GM19099 (cell line): ENCODE data around the gene CHST2.

Source experiments
- POLR2A ChIP-seq: IDR thresholded peaks from 3 replicates; pipeline ENCODE4 v1.6.1; 2011; ENCODE audit warnings: low read depth; ENCODE audit not compliant: insufficient read length; ENCODE audit errors: extremely low read depth

The CHST2 gene

DNA sequence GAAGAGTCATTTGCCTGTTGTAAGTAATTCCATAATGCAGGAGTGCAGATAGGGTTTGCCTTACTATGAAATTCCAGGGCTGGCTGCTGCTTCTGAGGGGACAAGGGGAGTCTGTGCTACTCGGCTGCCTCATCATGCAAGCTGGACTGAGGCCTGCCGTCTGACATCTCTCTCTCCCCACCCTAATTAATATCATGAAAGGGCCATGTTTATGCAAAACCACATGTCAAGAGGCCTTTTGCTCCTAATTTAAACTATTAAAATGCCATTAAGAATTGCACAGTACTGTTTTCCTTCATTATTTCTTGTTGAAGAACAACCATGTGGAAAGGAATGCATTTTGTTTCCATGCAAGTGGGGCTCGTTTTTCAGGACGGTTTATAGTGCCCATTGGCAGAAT lies 26.3 kb downstream of the CHST2 start:
- no peak for TF ChIP-seq POLR2A

DNA sequence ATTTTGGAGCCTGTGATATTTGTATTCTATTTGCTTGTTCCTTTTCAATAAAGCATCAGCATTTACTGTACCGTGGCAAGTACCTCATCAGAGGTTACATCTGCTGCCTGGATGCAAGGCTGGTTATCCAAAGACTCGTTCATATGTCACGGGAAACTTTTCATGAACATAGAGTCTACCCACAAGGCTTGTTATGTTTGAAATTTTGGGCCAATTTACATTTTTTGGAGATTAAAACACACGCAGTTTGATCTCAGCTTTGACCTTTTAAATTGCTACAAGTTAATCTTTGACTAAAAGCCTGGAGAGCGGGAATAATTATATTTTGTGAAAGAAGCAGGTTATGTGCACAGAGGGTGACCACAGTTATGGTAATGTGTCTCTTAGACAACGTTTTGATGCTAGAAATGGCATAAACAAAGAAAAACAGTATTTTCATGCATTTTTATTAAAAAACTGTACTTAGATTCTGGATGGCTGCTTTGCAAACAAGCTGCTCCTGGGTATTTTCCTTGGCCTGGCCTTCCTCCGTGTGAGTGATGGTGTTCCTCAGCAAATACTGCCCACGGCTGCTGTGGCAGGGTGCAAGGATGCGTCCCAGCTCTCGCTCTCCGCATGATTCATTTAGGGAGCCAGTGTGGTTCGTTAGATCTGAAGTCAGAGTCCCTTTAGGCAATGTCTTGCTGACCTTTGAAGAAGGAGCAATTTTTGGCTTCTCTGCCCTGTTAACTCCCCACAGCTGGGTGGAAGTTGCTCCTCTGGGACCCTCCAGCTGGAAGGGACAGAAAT lies 27.1 kb downstream of the CHST2 start:
- no peak for TF ChIP-seq POLR2A

DNA sequence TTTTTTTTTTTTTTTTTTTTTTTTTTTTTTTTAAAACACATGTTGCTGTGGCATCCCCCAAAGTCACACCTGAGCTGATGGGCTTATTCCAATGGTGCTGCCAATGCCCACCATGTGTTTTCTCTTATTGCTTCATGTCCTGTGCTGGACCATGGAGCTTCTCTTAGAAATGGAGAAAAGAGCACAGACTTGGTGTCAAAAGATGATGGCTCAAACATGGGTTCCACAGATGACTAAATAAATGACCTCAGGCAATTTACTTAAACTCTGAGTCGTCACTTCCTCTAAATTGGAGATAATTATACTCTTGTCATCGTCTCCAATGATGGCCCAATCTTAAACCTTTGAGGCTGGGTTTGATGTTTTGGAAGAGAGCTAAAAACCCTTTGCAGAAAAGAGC lies 28.1 kb downstream of the CHST2 start:
- no peak for TF ChIP-seq POLR2A

DNA sequence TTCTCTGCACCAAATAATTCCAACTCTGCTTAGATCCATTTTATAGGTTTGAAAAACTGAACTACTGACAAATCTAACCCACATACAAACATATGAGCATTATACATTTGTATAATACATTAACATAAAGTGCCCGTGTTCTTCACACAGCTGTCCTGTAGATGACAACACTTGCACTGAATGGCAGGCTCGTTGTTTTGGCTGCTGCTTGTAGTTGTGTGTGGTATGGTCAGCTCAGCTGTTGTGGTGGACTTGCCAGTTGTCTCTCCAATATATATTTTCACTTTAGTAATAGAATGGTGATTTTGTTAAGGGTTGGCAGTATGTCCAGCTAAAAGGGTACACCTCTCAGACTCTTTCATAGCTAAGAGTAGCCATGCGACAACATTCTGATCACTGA lies 30.5 kb downstream of the CHST2 start:
- TF ChIP-seq POLR2A: no peak

DNA sequence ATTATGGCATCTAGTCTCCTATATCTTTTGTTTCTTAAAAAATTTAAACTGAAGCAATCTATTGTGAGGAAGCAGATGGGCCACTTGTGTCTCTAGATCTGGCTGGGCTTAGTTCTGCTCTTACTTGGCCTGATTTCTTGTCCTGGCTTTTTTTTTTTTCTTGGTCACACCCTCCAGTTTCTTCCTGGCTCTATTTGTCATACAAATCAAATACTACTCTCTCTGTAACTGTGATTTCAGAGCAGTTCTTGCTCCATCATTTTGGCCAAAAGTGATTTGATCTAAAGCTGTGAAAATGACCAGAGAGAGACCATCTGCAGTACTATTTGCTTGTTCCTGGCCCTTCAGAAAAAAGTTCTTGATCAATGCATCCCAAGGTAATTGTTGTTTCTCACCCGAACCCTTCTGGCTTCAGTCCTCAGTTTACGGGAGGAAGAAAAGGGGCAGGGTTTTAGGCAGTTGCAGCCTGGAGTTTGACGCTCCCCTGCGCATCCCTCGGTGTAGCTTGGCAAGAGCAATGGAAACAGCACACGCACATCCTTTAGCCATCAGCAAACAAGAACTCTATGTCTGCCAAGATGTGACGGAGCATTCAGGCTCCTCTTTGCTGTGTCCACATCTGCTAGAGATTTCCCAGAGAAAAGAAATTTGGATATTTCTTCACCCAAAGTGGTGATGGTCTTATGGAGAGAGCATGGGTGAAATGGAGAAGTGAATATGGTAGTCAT lies 31.6 kb downstream of the CHST2 start:
- TF ChIP-seq POLR2A: no peak

DNA sequence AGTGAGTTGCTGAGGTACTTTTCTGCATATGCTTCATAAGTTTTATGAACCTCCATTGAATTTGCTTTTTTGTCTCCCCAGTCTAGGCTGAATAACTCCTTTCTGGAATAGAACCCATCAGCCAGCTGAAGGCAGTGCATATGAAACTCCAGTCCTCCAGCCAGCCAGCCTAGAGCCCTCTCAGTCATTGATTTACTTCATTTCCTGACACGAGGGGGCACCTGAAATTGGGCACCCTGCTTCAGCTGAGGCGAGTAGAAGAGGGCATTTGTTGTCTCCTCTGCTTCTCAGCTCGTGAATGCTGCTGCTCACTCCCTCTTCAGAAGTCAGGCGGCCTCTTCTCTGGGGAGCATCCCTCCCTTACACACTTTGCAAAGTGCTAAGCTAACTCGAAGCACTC lies 32.5 kb downstream of the CHST2 start:
- TF ChIP-seq POLR2A: no peak

DNA sequence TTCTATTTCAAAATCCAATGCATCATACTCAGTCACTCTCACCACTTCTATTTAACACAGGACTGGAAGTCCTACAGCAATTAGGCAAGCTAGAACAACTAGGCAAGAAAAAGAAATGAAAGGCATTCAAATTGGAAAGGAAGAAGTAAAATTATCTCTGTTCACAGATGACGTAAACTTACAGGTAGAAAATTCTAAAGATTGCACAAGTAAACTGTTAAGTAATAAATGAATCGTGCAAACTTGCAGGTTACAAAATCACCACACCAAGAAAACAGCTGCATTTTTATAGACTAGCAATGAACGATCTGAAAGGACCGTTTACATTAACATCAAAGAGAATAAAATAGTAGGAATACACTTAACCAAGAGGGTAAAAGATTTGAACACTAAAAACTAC lies 36.2 kb downstream of the CHST2 start:
- TF ChIP-seq POLR2A: no peak

DNA sequence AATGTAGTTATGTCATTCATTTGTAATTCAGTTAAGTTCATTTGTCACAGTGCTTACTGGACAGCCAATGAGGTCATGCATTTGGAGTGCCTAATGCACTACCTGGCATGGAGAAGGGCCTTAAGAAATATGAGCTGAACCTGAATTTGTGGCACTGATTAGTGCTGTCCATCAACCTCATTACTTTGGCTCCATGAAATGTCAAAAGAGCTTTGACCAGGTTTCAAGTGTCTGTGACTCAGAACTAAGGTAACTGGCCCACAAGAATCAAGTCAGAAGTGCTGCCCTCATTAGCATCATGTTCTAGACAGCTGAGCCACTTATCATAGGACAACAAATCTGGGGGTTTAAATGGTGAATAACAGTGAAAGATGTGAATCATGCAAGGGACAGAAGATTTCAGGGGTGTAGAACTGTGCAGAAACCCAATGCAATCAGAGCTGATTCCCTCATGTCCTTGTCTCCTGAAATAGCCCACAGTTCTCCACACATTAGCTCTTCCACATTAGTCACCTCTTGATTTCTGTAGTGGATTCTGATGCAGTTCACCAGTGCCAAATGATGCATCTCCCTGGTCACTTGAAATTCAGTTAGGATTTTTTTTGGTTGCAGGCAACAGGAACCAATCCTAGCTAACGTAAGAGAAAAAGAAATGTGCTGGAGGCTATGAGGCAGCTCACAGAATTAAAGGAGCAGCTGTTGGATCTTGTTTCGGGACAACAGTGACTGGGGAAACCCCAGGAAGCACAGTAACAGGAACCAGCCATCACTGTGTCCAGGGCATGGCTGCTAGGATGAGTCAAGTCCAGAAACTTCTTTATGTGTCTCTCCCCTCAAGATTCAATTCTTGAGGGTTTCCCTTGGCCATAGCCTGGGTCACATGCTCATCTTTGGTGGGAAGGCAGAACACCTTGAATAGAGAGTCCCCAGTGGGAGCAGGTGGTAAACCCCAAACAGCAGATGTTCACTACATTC lies 38.7 kb downstream of the CHST2 start:
- no peak for TF ChIP-seq POLR2A

DNA sequence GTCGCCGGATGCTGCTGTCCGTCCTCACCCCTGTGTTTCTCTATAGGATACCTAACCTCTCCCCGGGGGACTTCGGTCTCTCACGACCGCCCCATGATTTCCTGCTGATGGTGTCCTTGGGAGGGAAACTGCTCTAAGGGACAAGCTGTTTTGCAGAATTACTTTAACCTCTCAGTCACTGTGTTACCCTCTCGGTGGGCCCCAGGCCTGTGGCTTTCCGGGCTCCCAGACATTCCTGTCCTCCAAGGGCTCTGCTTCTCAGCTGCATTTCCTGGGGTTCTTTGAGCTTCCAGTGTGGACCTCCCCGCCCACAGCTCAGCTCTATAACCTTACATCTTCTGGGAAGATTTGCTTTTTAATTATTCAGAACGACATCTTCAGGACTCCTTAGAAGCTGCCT lies 40.9 kb downstream of the CHST2 start:
- TF ChIP-seq POLR2A: no peak

DNA sequence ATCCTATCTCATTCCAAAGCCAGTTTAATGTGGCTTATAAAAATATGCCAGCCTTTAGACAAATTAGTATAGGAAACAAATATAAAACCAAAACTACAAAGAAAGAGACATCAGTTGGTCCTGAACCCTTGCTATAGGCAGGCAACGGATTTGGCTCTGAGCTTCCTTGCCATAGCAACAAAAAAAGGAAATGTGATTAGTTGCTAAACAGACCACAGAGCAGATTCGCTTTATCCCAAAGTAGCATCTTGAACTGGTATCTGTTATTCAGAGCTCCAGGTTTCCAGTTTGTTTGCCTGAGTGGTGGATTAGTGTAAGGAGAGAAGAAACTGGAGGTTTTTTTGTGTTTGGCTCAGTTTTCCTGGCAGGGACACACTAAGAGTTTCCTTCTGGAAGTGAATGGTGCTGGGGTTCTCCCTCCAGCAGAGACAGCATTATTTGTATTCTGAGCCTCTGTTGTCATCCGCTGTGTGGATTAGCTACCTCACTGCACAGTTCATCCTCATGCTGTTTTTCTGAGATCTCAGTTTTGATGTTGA lies 44.1 kb downstream of the CHST2 start:
- no peak for TF ChIP-seq POLR2A

DNA sequence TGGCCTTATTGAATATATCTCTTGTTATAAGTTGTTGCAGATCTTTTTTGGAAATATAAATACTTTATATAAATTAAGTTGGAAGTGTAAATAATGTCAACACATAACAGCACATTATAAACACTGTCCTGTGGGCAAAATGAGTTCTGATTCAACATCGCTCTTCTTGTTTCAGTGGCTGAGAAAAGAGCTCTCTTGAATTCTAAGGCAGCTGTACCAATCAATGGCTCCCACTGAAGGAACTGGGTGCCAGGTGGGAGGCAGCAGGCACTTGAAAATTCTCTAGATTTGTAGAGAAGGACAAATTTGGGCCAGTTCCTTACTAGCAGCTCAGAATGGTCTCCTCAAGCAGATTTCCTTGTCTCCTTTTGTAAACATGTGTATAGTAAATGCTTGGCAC lies 45.6 kb downstream of the CHST2 start:
- TF ChIP-seq POLR2A: no peak

DNA sequence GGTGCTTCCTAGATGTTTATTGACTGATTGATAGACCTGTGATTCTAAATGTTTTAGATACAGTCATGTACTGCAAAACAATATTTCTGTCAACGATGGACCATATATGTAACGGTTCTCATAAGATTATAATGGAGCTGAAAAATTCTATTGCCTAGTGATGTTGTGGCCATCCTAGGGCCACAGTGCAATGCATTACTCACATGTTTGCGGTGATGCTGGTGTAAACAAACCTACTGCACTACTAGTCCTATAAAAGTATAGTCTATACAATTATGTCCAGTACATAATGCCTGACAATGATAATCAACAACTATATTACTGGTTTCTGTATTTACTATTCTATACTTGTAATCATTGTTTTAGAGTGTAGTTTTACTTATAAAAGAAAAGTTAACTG lies 46.8 kb downstream of the CHST2 start:
- TF ChIP-seq POLR2A: no peak

DNA sequence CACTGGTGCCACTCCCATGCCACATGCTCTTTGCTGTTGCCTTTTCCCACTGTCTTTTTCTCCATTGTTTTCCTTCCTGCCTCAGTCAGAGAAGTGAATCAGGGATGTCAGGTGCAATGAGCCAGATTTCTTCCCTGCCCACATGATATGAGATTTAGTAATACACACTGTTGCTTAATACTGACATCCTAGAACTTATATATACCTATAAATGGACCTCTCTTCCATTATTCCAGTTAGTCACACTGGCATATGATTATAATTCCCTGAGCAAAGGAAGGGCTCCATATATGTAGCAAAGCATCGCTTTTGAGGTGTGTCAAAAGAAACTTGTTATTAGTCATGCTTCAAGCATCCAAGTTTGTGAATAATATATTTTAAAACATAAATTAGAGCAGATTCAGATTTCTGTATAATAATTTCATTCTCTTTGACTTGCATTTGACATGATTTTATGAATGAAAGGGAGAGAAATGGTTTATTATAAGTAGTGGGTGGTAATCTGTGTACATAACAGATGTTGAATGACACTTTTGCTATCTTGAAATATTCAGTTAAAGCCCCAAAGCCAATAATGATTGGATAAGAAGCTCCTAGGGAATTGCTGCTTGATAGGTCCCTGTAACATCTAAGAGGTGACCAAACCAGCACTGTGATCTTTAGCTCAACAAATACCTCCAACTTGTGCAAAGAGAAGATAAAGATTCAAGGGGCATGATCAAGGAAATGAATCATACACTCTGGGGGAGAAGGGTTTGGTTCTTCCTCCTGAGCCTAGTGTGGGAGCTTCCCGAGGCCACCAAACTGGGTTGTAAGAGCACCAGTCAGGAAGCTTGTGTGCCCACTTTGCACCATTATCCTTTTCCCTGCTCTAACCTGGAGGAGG lies 48.6 kb downstream of the CHST2 start:
- TF ChIP-seq POLR2A: no peak

DNA sequence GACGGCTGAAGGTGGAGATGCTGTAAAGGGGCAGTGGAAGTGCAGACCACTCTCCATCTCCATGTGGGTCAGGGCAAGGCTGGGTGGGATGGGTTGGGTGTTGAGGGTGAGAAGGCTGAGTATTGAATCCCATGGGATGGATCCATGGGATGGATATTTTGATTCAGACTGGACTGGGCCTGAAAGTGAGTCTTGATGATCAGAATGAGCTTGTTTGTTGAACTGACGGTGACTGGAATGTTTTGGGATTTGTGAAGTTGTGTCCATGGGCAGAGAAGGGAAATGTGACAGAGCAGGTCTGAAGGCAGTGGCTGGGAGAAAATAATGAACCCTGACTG lies 49.3 kb downstream of the CHST2 start:
- no peak for TF ChIP-seq POLR2A
